ENCODE measurements around the gene FEM1B.

The FEM1B gene

GRCh38 chr15:68277603-68278344 lies at the start of gene FEM1B:
Gene FEM1B, plus strand, starts transcription at chr15:68277745. Its CDS starts 673 bp downstream, at chr15:68278418.
- Histone ChIP-seq H3K36me3 (ENCODE audit: control insufficient read depth, insufficient read depth, low read length) (no peaks in the 10 kb centered on the region), H3K27ac (ENCODE audit: low read length) (no peak within 1 kb of the TSS), H3K9me3 (ENCODE audit: control insufficient read depth, insufficient read depth, low read length) (no peaks in the 10 kb centered on the region), H3K27me3 (ENCODE audit: control insufficient read depth, insufficient read depth, low read length) (no peaks in the 10 kb centered on the region), H3K4me3 (ENCODE audit: low read length) (peak within 1 kb of the TSS; percentile 84), H3K4me1 (ENCODE audit: control insufficient read depth, insufficient read depth, low read length) (peaks cover 4% of the 10 kb centered on the region; the same call in 1 of the 2 replicates)
- DNase-seq (ENCODE audit: low read depth, low spot score) = peak; percentile 57
- WGBS (ENCODE audit: insufficient coverage, insufficient read length) = no CpG with 5 or more reads among the region's 85 CpGs

GRCh38 chr15:68228143-68228970 lies 49.2 kb upstream of the FEM1B start:
- H3K27me3 ChIP-seq (ENCODE audit: control insufficient read depth, insufficient read depth, low read length) = no peaks in the 10 kb centered on the region
- H3K9me3 ChIP-seq (ENCODE audit: control insufficient read depth, insufficient read depth, low read length) = no peaks in the 10 kb centered on the region
- H3K36me3 ChIP-seq (ENCODE audit: control insufficient read depth, insufficient read depth, low read length) = no peaks in the 10 kb centered on the region
- WGBS (ENCODE audit: insufficient coverage, insufficient read length) = no CpG with 5 or more reads among the region's 25 CpGs
- no peak overlapping the region for H3K27ac ChIP-seq (ENCODE audit: low read length)
- no peak for DNase-seq (ENCODE audit: low read depth, low spot score)
- H3K4me3 ChIP-seq (ENCODE audit: low read length) = peak overlapping the region; percentile 89; the same call in 1 of the 2 replicates
- 0 out of 2 replicates have a peak, but pooled peaks cover 1% of the 10 kb centered on the region for H3K4me1 ChIP-seq (ENCODE audit: control insufficient read depth, insufficient read depth, low read length)

- H3K9me3 ChIP-seq (ENCODE audit: control insufficient read depth, insufficient read depth, low read length) = no peaks in the 10 kb centered on the region
- H3K4me1 ChIP-seq (ENCODE audit: control insufficient read depth, insufficient read depth, low read length) = 0 out of 2 replicates have a peak, but pooled peaks cover 1% of the 10 kb centered on the region
- H3K27me3 ChIP-seq (ENCODE audit: control insufficient read depth, insufficient read depth, low read length) = no peaks in the 10 kb centered on the region
- WGBS (ENCODE audit: insufficient coverage, insufficient read length) = no CpG with 5 or more reads among the region's 39 CpGs
- no peak overlapping the region for H3K27ac ChIP-seq (ENCODE audit: low read length)
- no peak for DNase-seq (ENCODE audit: low read depth, low spot score)
- no peaks in the 10 kb centered on the region for H3K36me3 ChIP-seq (ENCODE audit: control insufficient read depth, insufficient read depth, low read length)
- peak overlapping the region; percentile 89; the same call in 1 of the 2 replicates for H3K4me3 ChIP-seq (ENCODE audit: low read length)
Measured at GRCh38 chr15:68228971-68229385, 48.6 kb upstream of the FEM1B start.

GRCh38 chr15:68229386-68230156 lies 48.0 kb upstream of the FEM1B start, which contains the start of gene CLN6:
Gene CLN6, minus strand, starts transcription at chr15:68229728. Its CDS starts 144 bp downstream, at chr15:68229584.
- Histone ChIP-seq H3K4me1 (ENCODE audit: control insufficient read depth, insufficient read depth, low read length) (0 out of 2 replicates have a peak, but pooled peaks cover 1% of the 10 kb centered on the region), H3K9me3 (ENCODE audit: control insufficient read depth, insufficient read depth, low read length) (no peaks in the 10 kb centered on the region), H3K27me3 (ENCODE audit: control insufficient read depth, insufficient read depth, low read length) (no peaks in the 10 kb centered on the region), H3K36me3 (ENCODE audit: control insufficient read depth, insufficient read depth, low read length) (no peaks in the 10 kb centered on the region), H3K27ac (ENCODE audit: low read length) (no peak within 1 kb of the TSS), H3K4me3 (ENCODE audit: low read length) (peak within 1 kb of the TSS; percentile 89; the same call in 1 of the 2 replicates)
- no CpG with 5 or more reads among the region's 82 CpGs for WGBS (ENCODE audit: insufficient coverage, insufficient read length)
- DNase-seq (ENCODE audit: low read depth, low spot score) = no peak

GRCh38 chr15:68230157-68231100 lies 47.1 kb upstream of the FEM1B start:
- no CpG with 5 or more reads among the region's 20 CpGs for WGBS (ENCODE audit: insufficient coverage, insufficient read length)
- H3K9me3 ChIP-seq (ENCODE audit: control insufficient read depth, insufficient read depth, low read length) = no peaks in the 10 kb centered on the region
- no peak for DNase-seq (ENCODE audit: low read depth, low spot score)
- no peaks in the 10 kb centered on the region for H3K27me3 ChIP-seq (ENCODE audit: control insufficient read depth, insufficient read depth, low read length)
- 0 out of 2 replicates have a peak, but pooled peaks cover 2% of the 10 kb centered on the region for H3K4me1 ChIP-seq (ENCODE audit: control insufficient read depth, insufficient read depth, low read length)
- H3K27ac ChIP-seq (ENCODE audit: low read length) = no peak overlapping the region
- no peaks in the 10 kb centered on the region for H3K36me3 ChIP-seq (ENCODE audit: control insufficient read depth, insufficient read depth, low read length)
- H3K4me3 ChIP-seq (ENCODE audit: low read length) = peak overlapping the region; percentile 89; the same call in 1 of the 2 replicates

- no CpG with 5 or more reads among the region's 9 CpGs for WGBS (ENCODE audit: insufficient coverage, insufficient read length)
- no peak overlapping the region for H3K27ac ChIP-seq (ENCODE audit: low read length)
- no peaks in the 10 kb centered on the region for H3K27me3 ChIP-seq (ENCODE audit: control insufficient read depth, insufficient read depth, low read length)
- H3K4me1 ChIP-seq (ENCODE audit: control insufficient read depth, insufficient read depth, low read length) = 0 out of 2 replicates have a peak, but pooled peaks cover 2% of the 10 kb centered on the region
- H3K4me3 ChIP-seq (ENCODE audit: low read length) = no peak overlapping the region
- DNase-seq (ENCODE audit: low read depth, low spot score) = no peak
- no peaks in the 10 kb centered on the region for H3K9me3 ChIP-seq (ENCODE audit: control insufficient read depth, insufficient read depth, low read length)
- no peaks in the 10 kb centered on the region for H3K36me3 ChIP-seq (ENCODE audit: control insufficient read depth, insufficient read depth, low read length)
Measured at GRCh38 chr15:68231102-68231818, 46.3 kb upstream of the FEM1B start.

- no peak for DNase-seq (ENCODE audit: low read depth, low spot score)
- no peaks in the 10 kb centered on the region for H3K27me3 ChIP-seq (ENCODE audit: control insufficient read depth, insufficient read depth, low read length)
- no peaks in the 10 kb centered on the region for H3K36me3 ChIP-seq (ENCODE audit: control insufficient read depth, insufficient read depth, low read length)
- H3K4me1 ChIP-seq (ENCODE audit: control insufficient read depth, insufficient read depth, low read length) = 0 out of 2 replicates have a peak, but pooled peaks cover 2% of the 10 kb centered on the region
- H3K27ac ChIP-seq (ENCODE audit: low read length) = no peak overlapping the region
- WGBS (ENCODE audit: insufficient coverage, insufficient read length) = no CpG with 5 or more reads among the region's 6 CpGs
- no peaks in the 10 kb centered on the region for H3K9me3 ChIP-seq (ENCODE audit: control insufficient read depth, insufficient read depth, low read length)
- H3K4me3 ChIP-seq (ENCODE audit: low read length) = no peak overlapping the region
Measured at GRCh38 chr15:68232449-68232848, 45.1 kb upstream of the FEM1B start.

GRCh38 chr15:68232937-68233336 lies 44.6 kb upstream of the FEM1B start:
- no CpG with 5 or more reads among the region's 6 CpGs for WGBS (ENCODE audit: insufficient coverage, insufficient read length)
- no peak for DNase-seq (ENCODE audit: low read depth, low spot score)
- Histone ChIP-seq H3K36me3 (ENCODE audit: control insufficient read depth, insufficient read depth, low read length) (no peaks in the 10 kb centered on the region), H3K4me1 (ENCODE audit: control insufficient read depth, insufficient read depth, low read length) (0 out of 2 replicates have a peak, but pooled peaks cover 2% of the 10 kb centered on the region), H3K27ac (ENCODE audit: low read length) (no peak overlapping the region), H3K9me3 (ENCODE audit: control insufficient read depth, insufficient read depth, low read length) (no peaks in the 10 kb centered on the region), H3K27me3 (ENCODE audit: control insufficient read depth, insufficient read depth, low read length) (no peaks in the 10 kb centered on the region), H3K4me3 (ENCODE audit: low read length) (no peak overlapping the region)

GRCh38 chr15:68234060-68234459 lies 43.5 kb upstream of the FEM1B start:
- WGBS (ENCODE audit: insufficient coverage, insufficient read length) = no CpG with 5 or more reads among the region's 6 CpGs
- Histone ChIP-seq H3K9me3 (ENCODE audit: control insufficient read depth, insufficient read depth, low read length) (no peaks in the 10 kb centered on the region), H3K27ac (ENCODE audit: low read length) (no peak overlapping the region), H3K27me3 (ENCODE audit: control insufficient read depth, insufficient read depth, low read length) (no peaks in the 10 kb centered on the region), H3K4me3 (ENCODE audit: low read length) (no peak overlapping the region), H3K4me1 (ENCODE audit: control insufficient read depth, insufficient read depth, low read length) (0 out of 2 replicates have a peak, but pooled peaks cover 1% of the 10 kb centered on the region), H3K36me3 (ENCODE audit: control insufficient read depth, insufficient read depth, low read length) (no peaks in the 10 kb centered on the region)
- no peak for DNase-seq (ENCODE audit: low read depth, low spot score)
